ES-I3 (cell line): ENCODE data around the gene RBM43.

Experiments used
- H3K36me3 ChIP-seq: 2 replicates; pipeline ENCODE4 v1.6.1; 2013; ENCODE audit warnings: mild to moderate bottlenecking, low read length, control low read depth, moderate library complexity; ENCODE audit not compliant: insufficient read depth
- H3K4me1 ChIP-seq: 2 replicates; pipeline ENCODE4 v1.6.1; 2013; ENCODE audit warnings: mild to moderate bottlenecking, control low read depth, low read length; ENCODE audit not compliant: insufficient read depth
- H3K9ac ChIP-seq: 2 replicates; pipeline ENCODE4 v1.6.1; 2013; ENCODE audit warnings: low read depth, mild to moderate bottlenecking, low read length, moderate library complexity
- H3K9me3 ChIP-seq: 2 replicates; pipeline ENCODE4 v1.6.1; 2013; ENCODE audit warnings: mild to moderate bottlenecking, low read length, moderate library complexity; ENCODE audit not compliant: control insufficient read depth, insufficient read depth

Gene RBM43

DNA sequence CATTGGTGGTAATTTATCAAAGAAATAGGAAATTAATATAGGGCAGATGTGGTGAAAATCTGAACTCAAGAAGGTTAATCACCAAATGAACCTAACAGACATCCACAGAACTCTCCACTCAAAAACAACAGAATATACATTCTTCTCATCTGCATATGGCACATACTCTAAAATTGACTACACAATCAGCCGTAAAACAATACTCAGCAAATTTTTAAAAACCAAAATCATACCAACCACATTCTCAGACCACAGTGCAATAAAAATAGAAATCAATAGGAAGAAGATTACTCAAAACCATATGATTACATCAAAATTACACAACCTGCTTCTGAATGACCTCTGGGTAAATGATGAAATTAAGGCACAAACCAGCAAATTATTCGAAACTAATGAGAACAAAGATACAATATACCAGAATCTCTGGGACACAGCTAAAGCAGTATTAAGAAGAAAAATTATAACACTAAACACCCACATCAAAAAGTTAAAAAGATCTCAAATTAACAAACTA is 31.0 kb downstream of the RBM43 start:
- no peaks in the 10 kb centered on the region for H3K9me3 ChIP-seq
- H3K9ac ChIP-seq: no peak overlapping the region
- H3K36me3 ChIP-seq: no peaks in the 10 kb centered on the region
- no peaks in the 10 kb centered on the region for H3K4me1 ChIP-seq

DNA sequence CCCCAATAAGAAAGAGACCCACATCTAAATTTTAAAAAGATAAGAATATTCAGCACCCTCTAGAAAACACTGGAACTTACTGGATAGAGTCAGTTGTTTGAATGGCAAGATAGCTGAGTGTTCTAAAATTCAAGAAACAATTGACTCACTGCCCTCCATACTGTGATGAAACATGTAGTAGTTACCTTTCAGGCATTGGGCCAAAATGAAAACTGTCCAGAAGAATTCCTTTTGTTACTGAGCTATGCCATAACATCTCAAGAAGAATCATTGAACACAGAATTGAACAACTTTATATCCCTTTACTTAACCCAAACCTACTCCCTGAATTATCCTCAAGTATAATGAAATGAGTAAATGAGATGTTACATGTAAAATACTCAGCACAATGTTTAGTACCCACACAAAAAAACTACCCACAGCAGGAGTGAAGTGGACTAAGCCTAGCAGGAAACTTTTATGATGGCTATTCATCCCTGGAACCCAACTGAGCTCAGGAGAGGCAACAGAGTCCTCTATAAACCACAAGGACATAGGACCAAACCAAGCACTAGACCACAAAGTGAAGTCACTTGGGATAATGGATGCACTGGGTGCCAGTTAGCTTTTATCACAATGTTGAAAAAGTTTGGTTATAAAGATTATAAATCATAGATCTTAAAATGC is 32.7 kb downstream of the RBM43 start:
- Histone ChIP-seq H3K9ac (no peak overlapping the region), H3K9me3 (no peaks in the 10 kb centered on the region), H3K4me1 (no peaks in the 10 kb centered on the region), H3K36me3 (no peaks in the 10 kb centered on the region)

DNA sequence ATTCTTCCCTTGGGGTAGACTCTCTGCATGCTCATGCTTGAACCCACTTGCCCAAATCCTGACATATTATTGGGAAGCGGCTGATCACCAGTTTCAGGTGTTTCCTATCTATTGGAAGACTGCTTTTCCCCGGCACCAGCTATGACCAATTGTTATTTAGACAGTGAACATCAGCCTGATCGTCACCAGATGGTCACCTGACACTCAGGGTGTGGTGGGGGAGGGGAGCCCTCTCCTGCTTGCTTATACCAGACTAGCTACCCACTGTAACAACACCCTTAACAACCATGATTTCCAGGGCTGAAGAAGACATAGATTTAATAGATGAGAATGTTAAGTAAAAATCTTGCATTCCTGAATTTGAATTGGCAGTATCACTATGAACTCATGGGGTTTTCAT is 44.3 kb downstream of the RBM43 start:
- no peaks in the 10 kb centered on the region for H3K36me3 ChIP-seq
- no peak overlapping the region for H3K9ac ChIP-seq
- no peaks in the 10 kb centered on the region for H3K9me3 ChIP-seq
- H3K4me1 ChIP-seq: peaks cover 5% of the 10 kb centered on the region

- Histone ChIP-seq H3K36me3 (no peaks in the 10 kb centered on the region), H3K9me3 (no peaks in the 10 kb centered on the region), H3K9ac (no peak overlapping the region), H3K4me1 (no peaks in the 10 kb centered on the region)
Observed at GRCh38 chr2:151207100-151207499, 54.6 kb downstream of the RBM43 start.

- H3K9me3 ChIP-seq: no peaks in the 10 kb centered on the region
- no peaks in the 10 kb centered on the region for H3K4me1 ChIP-seq
- no peak overlapping the region for H3K9ac ChIP-seq
- no peaks in the 10 kb centered on the region for H3K36me3 ChIP-seq
Observed at GRCh38 chr2:151206446-151206968, 55.2 kb downstream of the RBM43 start.

- no peaks in the 10 kb centered on the region for H3K4me1 ChIP-seq
- H3K9me3 ChIP-seq: no peaks in the 10 kb centered on the region
- H3K36me3 ChIP-seq: no peaks in the 10 kb centered on the region
- H3K9ac ChIP-seq: no peak overlapping the region
Observed at GRCh38 chr2:151205571-151205970, 56.1 kb downstream of the RBM43 start.

GRCh38 chr2:151204756-151205155 is 56.9 kb downstream of the RBM43 start:
- no peak overlapping the region for H3K9ac ChIP-seq
- no peaks in the 10 kb centered on the region for H3K36me3 ChIP-seq
- H3K4me1 ChIP-seq: no peaks in the 10 kb centered on the region
- no peaks in the 10 kb centered on the region for H3K9me3 ChIP-seq

DNA sequence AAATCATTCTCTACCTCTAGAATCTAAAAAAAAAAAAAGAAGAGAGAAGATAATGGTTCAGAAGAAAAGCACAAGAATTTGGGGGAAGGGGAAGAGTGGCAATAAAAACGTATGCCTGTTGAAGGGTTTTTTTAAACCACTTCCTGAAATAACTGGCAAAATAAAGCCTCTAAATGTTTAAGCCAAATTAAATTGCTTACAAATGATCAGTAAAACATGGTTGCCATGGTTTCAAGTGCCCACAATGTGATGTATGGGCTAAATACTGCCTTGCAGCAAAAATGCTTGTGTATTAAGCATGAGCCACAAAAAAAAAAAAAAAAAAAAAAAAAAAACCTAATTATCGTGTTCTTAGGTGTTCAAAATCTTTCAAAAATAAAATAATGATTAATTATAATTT is 60.8 kb downstream of the RBM43 start:
- Histone ChIP-seq H3K4me1 (no peaks in the 10 kb centered on the region), H3K36me3 (no peaks in the 10 kb centered on the region), H3K9me3 (no peaks in the 10 kb centered on the region; the same call in 1 of the 2 replicates), H3K9ac (no peak overlapping the region)

DNA sequence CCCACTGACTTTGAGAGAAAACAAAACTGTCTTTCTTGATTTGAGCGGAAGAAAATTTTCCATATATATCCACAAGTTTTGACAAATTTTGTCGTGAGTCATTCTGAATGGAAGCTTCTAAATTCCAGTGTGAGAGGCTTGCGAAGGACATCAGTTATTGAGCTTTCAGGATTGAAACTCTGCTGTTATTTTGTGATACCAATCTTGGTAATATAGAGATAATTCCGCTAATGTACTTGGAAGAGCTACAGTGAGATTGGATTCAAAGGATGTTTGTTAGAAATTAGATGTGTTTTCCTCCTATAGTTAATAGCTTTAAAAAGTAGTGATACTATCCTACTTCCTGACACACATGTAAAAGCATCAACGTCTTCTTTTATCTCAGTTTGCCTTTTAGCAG is 61.4 kb downstream of the RBM43 start:
- no peaks in the 10 kb centered on the region for H3K4me1 ChIP-seq
- no peaks in the 10 kb centered on the region for H3K36me3 ChIP-seq
- no peak overlapping the region for H3K9ac ChIP-seq
- no peaks in the 10 kb centered on the region; the same call in 1 of the 2 replicates for H3K9me3 ChIP-seq

DNA sequence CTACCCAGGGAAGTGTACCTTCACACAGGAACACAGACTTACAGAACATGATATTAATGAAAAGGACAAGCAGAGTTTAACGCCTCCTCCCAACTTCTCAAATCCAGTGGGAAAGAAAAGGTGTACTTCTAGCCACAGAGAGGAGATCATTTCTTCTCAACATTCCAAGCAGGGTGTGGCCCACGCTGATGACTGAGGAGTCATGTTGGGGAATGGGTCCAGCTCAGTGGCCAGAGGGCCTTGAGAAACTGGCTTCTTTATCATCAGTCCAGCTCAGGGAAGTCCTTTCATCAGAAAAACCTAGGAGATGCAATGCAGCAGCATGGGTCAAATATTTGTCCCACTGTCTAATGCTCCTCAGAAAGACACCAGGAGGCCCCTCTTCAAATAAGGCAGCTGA is 63.0 kb downstream of the RBM43 start:
- Histone ChIP-seq H3K4me1 (no peaks in the 10 kb centered on the region), H3K9ac (no peak overlapping the region), H3K36me3 (no peaks in the 10 kb centered on the region), H3K9me3 (no peaks in the 10 kb centered on the region; the same call in 1 of the 2 replicates)
